K562 (cell line): ENCODE data around the gene RIN3. TPM values are rescaled to one million over a fixed set of nuclear protein-coding genes. Genes with fewer than 3 reads are reported as not detected.

Experiments used
- ATAC-seq: fragments of 200-7000 bp; cut with Tn5 transposase; 3 replicates; pipeline ENCODE4 v1.9.1; 2020; ENCODE audit warnings: moderate library complexity
- BruUV-seq: library from RNA; stranded (reverse); fragments of 400-500 nt; replicated peaks from 2 replicates; lab custom pipeline; 2021; lab: Mats Ljungman, UMichigan
- CTCF ChIA-PET: fragments of 300-600 bp; formaldehyde crosslinking; extraction: SDS; loops from one replicate; lab custom pipeline; 2021; ENCODE audit warnings: low intra/inter-chr PET ratio; lab: Yijun Ruan, JAX
- POLR2A ChIA-PET: fragments of 300-600, 350-650 bp; sonication (Branson Sonifier 250); formaldehyde crosslinking; extraction: SDS; loops from one replicate; lab custom pipeline; 2021; ENCODE audit warnings: antibody characterized with exemption, inconsistent platforms; lab: Yijun Ruan, JAX
- DNase-seq, 4 experiments: peaks; one replicate each; pipeline versions ENCODE4 v3.0.0 to v3.0.0-alpha.2; 2011 to 2018; ENCODE audit warnings: low spot score in 3 of 4, mixed read lengths in 3 of 4; ENCODE audit errors: extremely low read depth in 1 of 4
- FAIRE-seq: peaks from 2 replicates; lab custom pipeline; 2011; peaks lifted over from hg19 to GRCh38; lab: Jason Lieb, UNC
- H2AFZ ChIP-seq: 2 replicates; pipeline ENCODE4 v1.6.0; 2011; ENCODE audit warnings: low read depth, low read length, control low read depth, inconsistent platforms
- H3K27ac ChIP-seq: fragments of 200-600 bp; 3 replicates; pipeline ENCODE4 v1.8.0; 2011; ENCODE audit warnings: low read depth, mild to moderate bottlenecking, control low read depth, inconsistent platforms, low read length, moderate library complexity, mixed read lengths; ENCODE audit errors: extremely low read depth
- H3K27me3 ChIP-seq, 2 experiments: fragments of 300-600 bp in 1 of 2; 2 replicates in 1 of 2; 3 replicates in 1 of 2; pipeline versions ENCODE4 v1.6.0 to v1.8.0; 2011; ENCODE audit warnings: inconsistent platforms in 2 of 2, low read length in 2 of 2, mild to moderate bottlenecking in 1 of 2, mixed read lengths in 1 of 2, moderate library complexity in 1 of 2; ENCODE audit not compliant: control insufficient read depth in 2 of 2, insufficient read depth in 2 of 2
- H3K36me3 ChIP-seq: fragments of 300-600 bp; 3 replicates; pipeline ENCODE4 v1.8.0; 2011; ENCODE audit warnings: mild to moderate bottlenecking, low read length, inconsistent platforms; ENCODE audit not compliant: control insufficient read depth, insufficient read depth
- H3K4me1 ChIP-seq, 2 experiments: fragments of 200-600 bp in 1 of 2; replicated peaks in 1 of 2; 2 replicates in 1 of 2; 3 replicates in 1 of 2; pipeline versions ENCODE4 v1.5.1 to v1.8.0; 2011; ENCODE audit warnings: inconsistent platforms in 2 of 2, low read length in 2 of 2, mild to moderate bottlenecking in 1 of 2, mixed read lengths in 1 of 2, moderate library complexity in 1 of 2; ENCODE audit not compliant: control insufficient read depth in 2 of 2, insufficient read depth in 2 of 2
- H3K4me2 ChIP-seq: 2 replicates; pipeline ENCODE4 v1.6.1; 2011; ENCODE audit warnings: low read length, control low read depth, inconsistent platforms, mixed read lengths; ENCODE audit not compliant: insufficient read depth
- H3K4me3 ChIP-seq: fragments of 200-600 bp; sonication (generic), shearing (Covaris generic); 2 replicates; pipeline ENCODE4 v1.5.1; 2016; ENCODE audit warnings: control low read depth, inconsistent platforms
- H3K79me2 ChIP-seq: fragments of 200-600 bp; 3 replicates; pipeline ENCODE4 v1.8.0; 2011; ENCODE audit warnings: low read length, inconsistent platforms; ENCODE audit not compliant: control insufficient read depth, insufficient read depth
- H3K9ac ChIP-seq, 2 experiments: 2 replicates each; pipeline versions ENCODE4 v1.6.0 to v1.6.1; 2011; ENCODE audit warnings: low read depth in 2 of 2, low read length in 2 of 2, control low read depth in 1 of 2, inconsistent platforms in 1 of 2, mild to moderate bottlenecking in 1 of 2, mixed read lengths in 1 of 2; ENCODE audit not compliant: insufficient read depth in 1 of 2
- H3K9me1 ChIP-seq: one replicate; pipeline ENCODE4 v1.6.0; 2011; ENCODE audit warnings: inconsistent platforms, mild to moderate bottlenecking, low read length, moderate library complexity; ENCODE audit not compliant: control insufficient read depth, insufficient read depth
- H3K9me3 ChIP-seq: replicated peaks from 2 replicates; pipeline ENCODE4 v1.5.1; 2011; ENCODE audit warnings: low read depth, low read length, inconsistent platforms; ENCODE audit not compliant: control insufficient read depth, insufficient read depth
- H4K20me1 ChIP-seq: replicated peaks from 2 replicates; pipeline ENCODE4 v1.6.1; 2011; ENCODE audit warnings: low read length, inconsistent platforms, mixed read lengths; ENCODE audit not compliant: control insufficient read depth, insufficient read depth
- HEY1 ChIP-seq: fragments of 250-450 bp; sonication (Bioruptor Pico); IDR thresholded peaks from 2 replicates; pipeline ENCODE4 v1.5.0; 2020; ENCODE audit warnings: mild to moderate bottlenecking, moderate library complexity, borderline replicate concordance
- NBN ChIP-seq: fragments of 450-650 bp; IDR thresholded peaks from 2 replicates; pipeline ENCODE4 v1.6.1; 2016; ENCODE audit warnings: low read depth, mild to moderate bottlenecking
- RAD21 ChIP-seq, 2 experiments: fragments of 250-450 bp in 1 of 2; fragments of 450-650 bp in 1 of 2; sonication (Bioruptor Pico) in 1 of 2; formaldehyde crosslinking in 1 of 2; IDR thresholded peaks in 1 of 2; conservative IDR thresholded peaks in 1 of 2; 2 replicates each; pipeline versions ENCODE4 v1.4.0 to v1.8.0; 2020 to 2022; ENCODE audit warnings: mild to moderate bottlenecking in 2 of 2, moderate library complexity in 1 of 2
- SMC3 ChIP-seq: conservative IDR thresholded peaks from 2 replicates; pipeline ENCODE4 v1.6.1; 2011; ENCODE audit warnings: low read depth, low read length, improper control_type of control experiment; ENCODE audit not compliant: insufficient read depth
- STAG1 ChIP-seq: sonication (generic); formaldehyde crosslinking; IDR thresholded peaks from 2 replicates; pipeline ENCODE4 v1.5.0; 2020; ENCODE audit warnings: missing genetic modification reagents, borderline replicate concordance
- WGBS: fragments of 100-300 bp; shearing (Covaris generic); methylation state at CpG from one replicate; pipeline ENCODE4 v1.1.6; 2016; ENCODE audit warnings: low coverage, mixed read lengths; ENCODE audit not compliant: insufficient coverage; ENCODE audit errors: missing lambda C conversion rate; 5-methylcytosine and 5-hydroxymethylcytosine counted together
- in situ Hi-C: fragments of 300-500 bp; cut with MboI; formaldehyde crosslinking; loops from 4 replicates; pipeline ENCODE4 v1.15.0; 2018; ENCODE audit warnings: inconsistent platforms, mixed read lengths
- intact Hi-C: fragments of 100-400 bp; cut with micrococcal nuclease; formaldehyde crosslinking; loops from 2 replicates; pipeline ENCODE4 v1.14.2; 2022
- polyA plus RNA-seq, 8 experiments: library from polyadenylated mRNA; depleted of rRNA in 4 of 8; stranded (reverse) in 5 of 8; unstranded in 3 of 8; fragments of >200 nt; fragmentation: Nextera tagmentation in 2 of 8; fragmentation: Illumina TruSeq in 1 of 8; extraction: Ambion mirVana in 2 of 8; extraction: Trizol in 1 of 8; gene quantifications; 2 replicates each; pipeline versions ENCODE4 v1.2.1 to v1.2.3, GENCODE V29; 2011 to 2014; ENCODE audit warnings: inconsistent platforms in 1 of 8, missing spikeins in 1 of 8
- total RNA-seq, 7 experiments: library from RNA; depleted of rRNA in 6 of 7; stranded (reverse); fragments of >200 nt in 6 of 7; fragmentation: Illumina TruSeq in 2 of 7; extraction: Trizol in 2 of 7; gene quantifications; 2 replicates each; pipeline versions ENCODE4 v1.2.1 to v1.2.3, GENCODE V29; 2011 to 2021; ENCODE audit warnings: low replicate concordance in 1 of 7
- TF ChIP-seq, protein P1 (sequence below), 3 experiments: IDR thresholded peaks in 2 of 3; conservative IDR thresholded peaks in 1 of 3; 2 replicates each; pipeline ENCODE4 v1.5.1; 2011 to 2012; ENCODE audit warnings: low read length in 3 of 3, mild to moderate bottlenecking in 3 of 3, control low read depth in 2 of 3, improper control_type of control experiment in 1 of 3, inconsistent platforms in 1 of 3, low read depth in 1 of 3, mixed read lengths in 1 of 3, moderate library complexity in 1 of 3; ENCODE audit not compliant: insufficient read depth in 2 of 3
- TF ChIP-seq, protein P2 (sequence below), 2 experiments: fragments of 450-650 bp; formaldehyde crosslinking in 1 of 2; IDR thresholded peaks; 2 replicates each; pipeline versions ENCODE4 v1.4.0 to v1.6.1; 2014 to 2020; ENCODE audit warnings: mild to moderate bottlenecking in 2 of 2, borderline replicate concordance in 1 of 2, low read depth in 1 of 2

The RIN3 gene
- total and polyA plus RNA-seq, 9 of the 15 experiments (the other 6 are each of a cell fraction or from before 2014, with no cell fraction given): 0.01 to 0.49 (median 0.08) TPM; not detected in 5

GRCh38 chr14:92680781-92681650 lies 167.4 kb downstream of the RIN3 start:
- peaks cover 3% of the 10 kb centered on the region; the same call in 1 of the 2 replicates for H4K20me1 ChIP-seq
- no peaks in the 10 kb centered on the region for H3K9me3 ChIP-seq
- 0% methylated on average over 5 of the region's 13 CpGs for WGBS
- intact Hi-C loops: loop anchor here (2.0 kb wide), 1 partner anchor 92 kb away; no protein-coding TSS in a partner anchor
- H3K27me3 ChIP-seq: no peaks in the 10 kb centered on the region
- ATAC-seq: peak; percentile 89
- no peak overlapping the region for H3K9ac ChIP-seq
- peak; percentile 58 to 66 (median 60) for DNase-seq
- peak; percentile 69 for FAIRE-seq
- H2AFZ ChIP-seq: no peak overlapping the region
- ChIA-PET CTCF (interaction anchor here (0.9 kb wide), 1 partner anchor 92 kb away, joined by 4 read pairs; no protein-coding TSS in a partner anchor), POLR2A (no interaction called here)
- H3K79me2 ChIP-seq: no peaks in the 10 kb centered on the region
- no peak overlapping the region for H3K4me3 ChIP-seq
- H3K4me2 ChIP-seq: no peak overlapping the region
- BruUV-seq: no TSS peak
- H3K27ac ChIP-seq: no peak overlapping the region
- peak; percentile 61 to 77 for TF ChIP-seq RAD21 (CRISPR knock-in tag; conservative IDR thresholded peaks at IDR 0.05 in 1 of 2, IDR thresholded peaks at IDR 0.05 in 1 of 2)
- TF ChIP-seq, protein P1, sequence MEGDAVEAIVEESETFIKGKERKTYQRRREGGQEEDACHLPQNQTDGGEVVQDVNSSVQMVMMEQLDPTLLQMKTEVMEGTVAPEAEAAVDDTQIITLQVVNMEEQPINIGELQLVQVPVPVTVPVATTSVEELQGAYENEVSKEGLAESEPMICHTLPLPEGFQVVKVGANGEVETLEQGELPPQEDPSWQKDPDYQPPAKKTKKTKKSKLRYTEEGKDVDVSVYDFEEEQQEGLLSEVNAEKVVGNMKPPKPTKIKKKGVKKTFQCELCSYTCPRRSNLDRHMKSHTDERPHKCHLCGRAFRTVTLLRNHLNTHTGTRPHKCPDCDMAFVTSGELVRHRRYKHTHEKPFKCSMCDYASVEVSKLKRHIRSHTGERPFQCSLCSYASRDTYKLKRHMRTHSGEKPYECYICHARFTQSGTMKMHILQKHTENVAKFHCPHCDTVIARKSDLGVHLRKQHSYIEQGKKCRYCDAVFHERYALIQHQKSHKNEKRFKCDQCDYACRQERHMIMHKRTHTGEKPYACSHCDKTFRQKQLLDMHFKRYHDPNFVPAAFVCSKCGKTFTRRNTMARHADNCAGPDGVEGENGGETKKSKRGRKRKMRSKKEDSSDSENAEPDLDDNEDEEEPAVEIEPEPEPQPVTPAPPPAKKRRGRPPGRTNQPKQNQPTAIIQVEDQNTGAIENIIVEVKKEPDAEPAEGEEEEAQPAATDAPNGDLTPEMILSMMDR (IDR thresholded peaks at IDR 0.05 in 2 of 3, conservative IDR thresholded peaks at IDR 0.05 in 1 of 3; ENCODE audit: insufficient read depth in 2 of 3, low read depth in 1 of 3, low read length in 3 of 3): peak; percentile 80 to 85 (median 81)
- TF ChIP-seq HEY1 (CRISPR knock-in tag): no peak
- peak; percentile 59 for TF ChIP-seq SMC3
- peak; percentile 31; the same call in 1 of the 2 replicates for TF ChIP-seq STAG1 (CRISPR knock-in tag)
- TF ChIP-seq, protein P2, sequence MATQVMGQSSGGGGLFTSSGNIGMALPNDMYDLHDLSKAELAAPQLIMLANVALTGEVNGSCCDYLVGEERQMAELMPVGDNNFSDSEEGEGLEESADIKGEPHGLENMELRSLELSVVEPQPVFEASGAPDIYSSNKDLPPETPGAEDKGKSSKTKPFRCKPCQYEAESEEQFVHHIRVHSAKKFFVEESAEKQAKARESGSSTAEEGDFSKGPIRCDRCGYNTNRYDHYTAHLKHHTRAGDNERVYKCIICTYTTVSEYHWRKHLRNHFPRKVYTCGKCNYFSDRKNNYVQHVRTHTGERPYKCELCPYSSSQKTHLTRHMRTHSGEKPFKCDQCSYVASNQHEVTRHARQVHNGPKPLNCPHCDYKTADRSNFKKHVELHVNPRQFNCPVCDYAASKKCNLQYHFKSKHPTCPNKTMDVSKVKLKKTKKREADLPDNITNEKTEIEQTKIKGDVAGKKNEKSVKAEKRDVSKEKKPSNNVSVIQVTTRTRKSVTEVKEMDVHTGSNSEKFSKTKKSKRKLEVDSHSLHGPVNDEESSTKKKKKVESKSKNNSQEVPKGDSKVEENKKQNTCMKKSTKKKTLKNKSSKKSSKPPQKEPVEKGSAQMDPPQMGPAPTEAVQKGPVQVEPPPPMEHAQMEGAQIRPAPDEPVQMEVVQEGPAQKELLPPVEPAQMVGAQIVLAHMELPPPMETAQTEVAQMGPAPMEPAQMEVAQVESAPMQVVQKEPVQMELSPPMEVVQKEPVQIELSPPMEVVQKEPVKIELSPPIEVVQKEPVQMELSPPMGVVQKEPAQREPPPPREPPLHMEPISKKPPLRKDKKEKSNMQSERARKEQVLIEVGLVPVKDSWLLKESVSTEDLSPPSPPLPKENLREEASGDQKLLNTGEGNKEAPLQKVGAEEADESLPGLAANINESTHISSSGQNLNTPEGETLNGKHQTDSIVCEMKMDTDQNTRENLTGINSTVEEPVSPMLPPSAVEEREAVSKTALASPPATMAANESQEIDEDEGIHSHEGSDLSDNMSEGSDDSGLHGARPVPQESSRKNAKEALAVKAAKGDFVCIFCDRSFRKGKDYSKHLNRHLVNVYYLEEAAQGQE (IDR thresholded peaks at IDR 0.05; ENCODE audit: borderline replicate concordance): peak; percentile 49; the same call in 1 of the 2 replicates
- TF ChIP-seq, protein P2 (CRISPR knock-in tag; IDR thresholded peaks at IDR 0.05; ENCODE audit: low read depth): no peak
- TF ChIP-seq NBN: no peak
- no peaks in the 10 kb centered on the region for H3K36me3 ChIP-seq
- peaks cover 0 to 5% of the 10 kb centered on the region in 2 experiments; a peak in 2 of 5 replicates for H3K4me1 ChIP-seq
- in situ Hi-C loops: no loop called here
- no peaks in the 10 kb centered on the region for H3K9me1 ChIP-seq
